GM12891 (cell line): Measurements from ENCODE around the gene TRAPPC11.

ENCODE experiments used
- PAX5 ChIP-seq: IDR thresholded peaks from 2 replicates; pipeline ENCODE4 v1.6.1; 2011; ENCODE audit warnings: low read length, moderate library complexity, mild to moderate bottlenecking; ENCODE audit not compliant: insufficient read depth, severe bottlenecking
- POLR2A ChIP-seq: IDR thresholded peaks from 2 replicates; pipeline ENCODE4 v1.6.1; 2011; ENCODE audit warnings: low read depth, low read length, control low read depth
- POLR2AphosphoS5 ChIP-seq: IDR thresholded peaks from 2 replicates; pipeline ENCODE4 v1.6.1; 2011; ENCODE audit warnings: low read depth, low read length, control low read depth
- POU2F2 ChIP-seq: IDR thresholded peaks from 2 replicates; pipeline ENCODE4 v1.6.1; 2011; ENCODE audit warnings: low read depth, mild to moderate bottlenecking, control low read depth, low read length, moderate library complexity
- SPI1 ChIP-seq: IDR thresholded peaks from 2 replicates; pipeline ENCODE4 v1.6.1; 2011; ENCODE audit warnings: low read depth, low read length, control low read depth
- TAF1 ChIP-seq: IDR thresholded peaks from 2 replicates; pipeline ENCODE4 v1.6.1; 2011; ENCODE audit warnings: low read depth, low read length, control low read depth

DNA sequence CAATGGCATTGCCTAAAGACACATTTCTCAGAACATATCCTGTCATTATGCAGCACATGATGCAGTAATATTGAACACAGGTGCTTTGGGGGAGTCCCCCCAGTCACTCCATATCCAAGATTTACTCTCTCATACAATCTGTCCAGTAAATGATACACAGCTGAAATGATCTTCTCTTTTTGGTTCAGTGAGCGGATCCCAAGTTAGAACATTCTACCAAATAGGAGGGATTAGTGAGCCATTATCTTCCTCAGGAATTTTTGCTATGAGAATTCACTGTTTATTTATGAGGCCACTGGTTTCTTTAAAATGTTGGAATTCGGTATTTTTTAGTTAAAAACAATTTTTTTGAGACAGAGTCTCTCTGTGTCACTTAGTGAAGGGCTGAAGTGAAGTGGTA is 96.5 kb downstream of the TRAPPC11 start:
- no peak for TF ChIP-seq POLR2A
- TF ChIP-seq SPI1: no peak
- TF ChIP-seq POLR2AphosphoS5: no peak
- no peak for TF ChIP-seq TAF1
- TF ChIP-seq PAX5: no peak
- no peak for TF ChIP-seq POU2F2
